M059J (cell line): ENCODE data around the gene GABRG3. TPM values are rescaled to one million over a fixed set of nuclear protein-coding genes. Genes with fewer than 3 reads are reported as not detected.

Source experiments
- DNase-seq: peaks from one replicate; pipeline ENCODE4 v3.0.0-alpha.2; 2012; ENCODE audit warnings: low read depth
- total RNA-seq: library from RNA; depleted of rRNA; stranded (reverse); fragments of >200 nt; shearing (Covaris generic); gene quantifications from 2 replicates; pipeline ENCODE4 v1.2.3, GENCODE V29; 2014

Gene GABRG3
- total RNA-seq, 1 experiment from 2014 or later: not detected

DNA sequence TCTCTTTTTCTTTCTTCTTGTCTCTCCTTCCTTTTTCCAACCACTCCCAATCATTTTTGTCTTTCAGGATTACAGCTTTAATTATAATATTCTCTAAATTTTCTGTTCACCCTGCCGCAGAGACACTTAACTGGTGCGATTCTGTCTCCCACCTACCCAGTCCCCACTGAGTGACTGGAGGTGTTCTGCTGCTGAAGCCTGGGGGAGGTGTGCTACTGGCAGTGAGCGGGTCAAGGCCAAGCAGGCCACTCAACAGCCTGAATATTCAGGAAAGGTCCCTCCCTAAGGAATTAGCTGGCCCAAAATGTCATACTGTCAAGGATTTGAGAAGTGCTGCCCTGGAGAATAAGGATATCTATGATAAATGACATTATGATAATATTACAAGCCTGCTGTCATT is 126.5 kb downstream of the GABRG3 start:
- DNase-seq: no peak

DNA sequence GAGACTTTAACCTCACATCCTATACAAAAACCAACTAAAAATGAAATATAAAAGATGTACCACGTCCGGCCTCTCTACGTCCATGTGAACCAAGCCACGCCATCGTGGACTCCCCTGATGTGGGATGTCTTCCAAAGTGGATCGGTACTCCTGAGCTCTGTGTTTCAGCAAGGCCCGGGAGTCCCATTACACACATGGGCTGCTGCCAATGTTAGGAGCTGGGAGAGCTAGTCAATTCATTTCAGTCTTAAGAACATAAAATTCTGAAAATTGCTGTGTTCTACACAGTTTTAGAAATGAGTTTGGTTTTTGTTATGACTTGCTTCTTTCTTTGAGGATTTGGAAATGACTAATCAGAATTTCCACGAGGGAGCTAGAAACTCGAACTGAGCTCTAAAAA is 131.0 kb downstream of the GABRG3 start:
- no peak for DNase-seq

DNA sequence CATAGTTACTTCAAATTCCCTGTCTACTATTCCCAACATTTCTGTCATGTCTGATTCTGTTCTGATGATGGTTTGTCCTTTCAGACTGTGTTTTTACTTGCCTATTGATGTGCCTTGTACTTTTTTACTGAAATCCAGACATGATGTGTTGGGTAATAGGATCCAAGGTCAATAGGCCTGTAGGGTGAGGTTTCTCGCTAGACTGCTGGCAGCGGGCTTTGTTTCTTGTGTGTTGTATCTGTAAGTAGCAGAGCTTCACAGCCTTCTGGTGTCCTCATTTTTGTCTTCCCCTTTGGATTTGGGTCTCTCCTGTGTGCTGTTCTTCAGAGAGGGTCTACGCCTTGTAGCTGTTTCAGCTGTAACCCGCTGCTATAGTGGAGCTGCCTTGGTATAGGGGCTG is 140.3 kb downstream of the GABRG3 start:
- DNase-seq: no peak

GRCh38 chr15:27114473-27114872 is 143.5 kb downstream of the GABRG3 start:
- no peak for DNase-seq

DNA sequence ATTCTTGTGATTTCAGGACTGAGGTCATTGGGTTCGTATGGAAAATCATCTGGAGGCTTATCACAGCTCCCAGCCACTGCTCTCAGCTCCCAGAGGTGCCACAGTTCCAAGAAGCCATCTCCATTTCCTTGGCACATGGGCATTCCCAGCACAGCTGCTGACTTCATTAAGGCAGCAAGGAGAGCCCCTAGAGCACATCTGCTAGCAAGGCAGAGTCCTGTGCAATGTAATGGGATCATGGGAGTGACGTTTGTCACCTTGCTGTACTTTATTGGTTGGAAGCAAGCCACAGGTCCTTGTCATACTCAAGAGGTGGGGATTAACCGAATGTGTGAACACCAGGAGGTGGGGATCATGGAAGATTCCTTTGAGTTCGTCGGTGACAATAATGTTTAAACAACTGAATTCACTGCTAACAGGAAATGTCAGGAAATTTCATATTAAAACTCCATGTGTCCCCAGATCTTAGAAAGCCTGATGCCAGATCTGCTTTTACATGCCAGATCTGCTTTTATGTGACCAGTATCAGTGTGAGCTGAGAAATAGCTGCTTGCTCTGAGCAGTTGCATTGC is 148.8 kb downstream of the GABRG3 start:
- no peak for DNase-seq

DNA sequence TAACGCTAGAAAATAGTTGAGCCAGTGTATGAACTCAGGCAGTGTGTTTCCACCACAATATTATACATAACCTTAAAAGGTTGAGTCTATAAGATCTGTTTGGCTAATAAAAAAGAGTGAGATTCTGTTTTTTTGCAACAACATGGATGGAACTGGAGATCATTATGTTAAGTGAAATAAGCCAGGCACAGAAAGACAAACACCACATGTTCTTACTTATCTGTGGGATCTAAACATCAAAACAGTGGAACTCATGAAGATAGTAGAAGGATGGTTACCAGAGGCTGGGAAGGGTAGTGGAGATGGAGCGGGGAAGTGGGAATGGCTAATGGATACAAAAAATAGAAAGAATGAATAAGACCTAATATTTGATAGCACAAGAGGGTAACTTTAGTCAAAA is 150.7 kb downstream of the GABRG3 start:
- no peak for DNase-seq

GRCh38 chr15:27123291-27123690 is 152.3 kb downstream of the GABRG3 start:
- no peak for DNase-seq

DNA sequence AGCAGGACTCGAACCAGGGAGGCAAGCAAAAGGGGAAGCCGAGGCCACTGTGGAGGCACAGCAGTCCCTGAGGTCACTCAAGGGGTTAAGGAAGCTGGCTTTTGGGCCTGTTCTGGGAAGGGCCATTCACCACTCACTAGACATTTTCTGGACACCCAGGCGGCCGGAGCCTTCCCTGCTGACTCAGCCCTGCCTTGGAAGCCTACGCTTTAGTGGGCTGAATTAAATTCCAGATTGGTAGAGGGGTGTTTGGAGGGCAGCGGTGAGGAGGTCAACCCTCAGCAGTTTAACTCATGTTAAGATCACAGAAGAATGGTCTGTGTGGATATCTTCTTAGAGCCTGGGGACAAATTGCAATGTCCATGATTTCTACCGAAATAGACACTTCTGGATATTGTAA is 152.8 kb downstream of the GABRG3 start:
- no peak for DNase-seq

DNA sequence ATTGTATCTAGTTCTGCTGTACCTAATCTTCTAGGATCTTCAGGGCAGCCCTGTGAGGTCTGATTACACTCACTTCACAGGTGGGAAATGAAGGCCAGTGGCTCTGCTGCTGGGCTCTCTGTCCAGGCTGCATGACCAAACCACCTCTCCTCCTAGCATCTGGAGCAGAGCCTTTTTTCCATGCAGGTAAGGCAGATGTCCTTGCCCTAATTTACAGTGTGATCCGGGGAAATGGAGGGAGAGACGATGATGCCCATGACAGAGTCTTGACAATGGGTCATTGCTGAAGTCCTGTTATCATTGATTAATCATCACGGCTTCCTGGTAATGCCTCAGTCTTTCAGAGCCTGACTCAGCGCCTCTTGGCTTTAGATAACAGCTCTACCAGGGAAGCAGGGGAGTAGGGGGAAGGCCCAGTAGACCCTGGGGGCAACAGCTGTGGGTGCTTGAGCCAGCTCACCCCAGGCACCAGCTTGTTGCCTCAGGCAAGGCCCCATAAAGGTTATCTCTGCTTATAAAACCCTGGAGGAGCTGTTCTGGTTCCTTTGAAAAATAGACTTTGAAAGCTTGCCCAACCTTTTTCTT is 153.4 kb downstream of the GABRG3 start:
- no peak for DNase-seq

DNA sequence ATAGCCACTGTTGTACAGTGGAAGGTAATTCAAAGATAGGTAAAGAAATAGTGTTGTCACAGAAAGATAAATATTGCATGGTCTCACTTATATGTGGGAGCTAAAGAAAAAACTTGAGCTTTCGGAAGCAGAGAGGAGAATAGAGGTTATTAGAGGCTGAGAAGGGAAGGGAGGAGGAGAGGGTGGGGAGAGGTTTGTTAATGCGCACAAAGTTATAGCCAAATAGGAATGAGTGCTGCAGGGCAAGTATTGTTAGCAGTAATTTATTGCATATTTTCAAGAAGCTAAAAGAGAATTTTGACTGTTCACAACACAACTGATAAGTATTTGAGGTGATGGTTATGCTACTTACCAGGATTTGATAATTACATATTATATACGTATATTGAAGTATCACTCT is 154.2 kb downstream of the GABRG3 start:
- no peak for DNase-seq

DNA sequence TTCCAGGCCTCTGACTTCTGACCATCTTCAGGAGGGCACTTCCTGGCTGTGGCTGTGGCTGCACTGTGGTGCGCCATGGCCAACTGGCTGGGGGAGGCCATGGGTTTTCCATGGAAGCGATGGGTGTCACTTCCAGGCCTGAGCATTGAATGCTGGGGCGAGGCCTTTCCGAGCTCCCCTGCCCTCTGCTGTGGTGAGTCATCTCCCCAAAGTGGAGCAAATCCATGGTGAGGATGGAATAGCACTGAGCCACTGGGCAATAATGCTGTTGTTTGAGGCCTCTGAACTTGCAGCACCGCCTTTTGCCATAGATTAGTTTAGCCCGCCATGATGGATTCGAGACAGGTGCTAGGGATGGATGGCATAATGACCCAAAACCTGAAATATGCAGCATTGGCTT is 155.5 kb downstream of the GABRG3 start:
- no peak for DNase-seq

- no peak for DNase-seq
Observed at GRCh38 chr15:27127815-27128570, 157.0 kb downstream of the GABRG3 start.

- DNase-seq: no peak
Observed at GRCh38 chr15:27133249-27133648, 162.3 kb downstream of the GABRG3 start.

- no peak for DNase-seq
Observed at GRCh38 chr15:27134481-27134880, 163.5 kb downstream of the GABRG3 start.

- DNase-seq: no peak
Observed at GRCh38 chr15:27135151-27135550, 164.2 kb downstream of the GABRG3 start.

- no peak for DNase-seq
Observed at GRCh38 chr15:27137127-27137526, 166.1 kb downstream of the GABRG3 start.

GRCh38 chr15:27165590-27165989 is 194.6 kb downstream of the GABRG3 start:
- no peak for DNase-seq

DNA sequence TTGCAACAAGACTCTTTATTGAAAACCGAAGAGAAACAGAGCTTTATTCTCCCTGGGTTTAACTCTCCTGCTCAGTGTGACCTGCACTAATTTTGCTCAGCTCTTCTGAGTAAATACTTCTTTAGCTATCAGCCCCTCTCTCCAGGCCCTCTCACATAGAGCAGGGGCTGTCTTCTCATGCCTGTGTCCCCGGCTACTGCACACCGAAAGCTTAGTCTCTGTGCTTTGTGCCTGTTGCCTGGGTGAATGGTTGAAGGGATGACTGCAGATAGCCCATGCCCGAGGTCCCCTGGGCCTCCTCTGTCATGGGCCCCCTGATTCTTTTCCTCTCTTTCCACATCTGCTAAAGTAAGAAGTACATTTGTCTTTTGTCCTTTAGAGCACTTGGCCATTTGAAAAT is 195.9 kb downstream of the GABRG3 start:
- DNase-seq: no peak

- no peak for DNase-seq
Observed at GRCh38 chr15:27167738-27168137, 196.8 kb downstream of the GABRG3 start.

DNA sequence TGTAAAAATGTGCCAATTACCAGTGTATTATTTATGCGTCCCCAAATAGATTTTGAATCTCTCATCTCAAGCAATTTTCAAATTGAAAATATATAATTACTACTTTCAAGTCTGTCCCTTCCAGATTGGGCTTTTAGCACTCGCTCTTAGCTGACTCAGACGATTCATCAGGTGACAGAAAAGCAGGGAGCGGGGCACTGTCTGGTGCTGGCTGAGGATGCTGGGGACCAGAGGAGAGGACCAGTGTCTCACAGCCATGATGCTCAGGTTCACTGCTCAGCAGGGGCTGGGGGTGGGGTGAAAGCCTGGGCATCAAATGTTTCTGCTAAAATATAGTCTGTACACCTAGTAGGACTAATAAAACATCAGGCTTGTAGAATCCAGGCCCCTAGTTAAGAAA is 199.9 kb downstream of the GABRG3 start:
- DNase-seq: no peak

GRCh38 chr15:27172821-27173220 is 201.8 kb downstream of the GABRG3 start:
- DNase-seq: no peak

DNA sequence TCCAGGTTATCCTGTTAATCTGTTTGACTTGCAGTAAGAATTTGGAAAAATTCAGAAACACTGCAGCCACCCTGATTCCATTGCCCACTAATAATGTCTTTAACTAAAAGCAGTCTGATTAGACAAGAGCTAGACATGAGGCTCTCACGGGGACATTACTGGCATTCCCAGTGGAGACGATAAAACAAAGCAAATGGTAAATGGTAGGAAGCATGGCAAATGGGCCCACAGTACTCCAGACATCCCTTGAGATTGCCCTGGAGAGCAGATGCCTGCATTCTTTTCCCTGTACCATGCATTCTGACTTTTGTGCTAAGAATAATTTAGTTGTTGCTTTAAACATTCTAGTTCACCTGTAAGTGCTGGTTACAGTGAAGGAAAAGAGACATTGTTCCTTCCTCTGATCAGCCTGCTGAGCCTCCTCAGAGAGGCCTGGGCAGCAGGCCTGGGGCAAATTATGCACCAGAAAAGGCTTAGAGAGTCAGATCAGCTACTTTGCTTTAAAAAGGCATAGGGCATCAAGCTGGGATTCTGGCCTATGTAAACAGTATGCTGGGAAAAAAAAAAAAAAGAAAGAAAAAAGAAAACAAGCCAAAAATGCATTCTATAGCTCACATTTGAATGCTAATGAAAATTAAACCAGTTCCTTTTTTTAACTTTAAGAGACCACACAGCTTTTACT is 204.6 kb downstream of the GABRG3 start:
- DNase-seq: no peak
